GM10266 (cell line): ENCODE results near the gene MAML3.

ENCODE experiments used
- DNase-seq: peaks from one replicate; pipeline ENCODE4 v3.0.0; 2012; ENCODE audit errors: extremely low spot score
- TF ChIP-seq, protein P1 (sequence below): IDR thresholded peaks from 2 replicates; pipeline ENCODE4 v1.5.1; 2012; ENCODE audit warnings: mild to moderate bottlenecking, low read depth; ENCODE audit not compliant: control insufficient read depth, insufficient read depth; ENCODE audit errors: missing control alignments

MAML3 gene

DNA sequence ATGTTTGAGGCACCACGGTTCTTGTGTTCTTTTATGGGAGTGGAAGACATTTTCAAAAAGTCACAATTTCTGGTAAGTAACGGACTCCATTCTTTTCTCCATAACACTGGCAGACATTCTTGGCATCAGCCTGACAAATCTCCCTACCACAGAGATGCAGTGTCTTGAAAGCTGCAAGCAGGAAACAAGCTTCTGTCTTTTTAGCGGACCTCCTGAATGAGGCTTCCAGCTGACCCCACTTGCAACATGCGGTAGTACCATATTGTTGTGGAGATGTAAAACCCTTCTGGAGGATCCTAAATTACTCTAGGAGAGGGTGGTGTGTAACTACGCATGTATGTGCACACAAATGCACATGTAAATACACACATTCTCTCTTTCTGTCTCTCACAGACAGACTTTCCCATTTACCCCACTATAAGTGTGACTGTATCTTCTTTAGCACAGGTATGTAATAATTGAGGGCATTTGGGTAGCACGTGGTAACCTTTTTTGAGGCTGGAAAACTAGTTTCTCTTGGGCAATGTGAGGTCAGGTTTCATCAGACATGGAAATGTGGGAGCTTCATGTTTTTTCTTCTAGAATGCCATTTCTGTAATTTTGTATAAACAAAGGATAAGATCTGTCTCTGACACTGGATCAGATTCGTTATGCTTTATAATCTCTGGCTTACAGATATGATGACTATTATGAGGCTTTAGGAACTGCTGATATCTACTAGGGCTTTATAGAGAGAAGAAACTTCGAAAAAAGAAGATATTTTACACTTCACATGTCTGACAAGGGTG is 358.3 kb downstream of the MAML3 start:
- DNase-seq: no peak
- TF ChIP-seq, protein P1, sequence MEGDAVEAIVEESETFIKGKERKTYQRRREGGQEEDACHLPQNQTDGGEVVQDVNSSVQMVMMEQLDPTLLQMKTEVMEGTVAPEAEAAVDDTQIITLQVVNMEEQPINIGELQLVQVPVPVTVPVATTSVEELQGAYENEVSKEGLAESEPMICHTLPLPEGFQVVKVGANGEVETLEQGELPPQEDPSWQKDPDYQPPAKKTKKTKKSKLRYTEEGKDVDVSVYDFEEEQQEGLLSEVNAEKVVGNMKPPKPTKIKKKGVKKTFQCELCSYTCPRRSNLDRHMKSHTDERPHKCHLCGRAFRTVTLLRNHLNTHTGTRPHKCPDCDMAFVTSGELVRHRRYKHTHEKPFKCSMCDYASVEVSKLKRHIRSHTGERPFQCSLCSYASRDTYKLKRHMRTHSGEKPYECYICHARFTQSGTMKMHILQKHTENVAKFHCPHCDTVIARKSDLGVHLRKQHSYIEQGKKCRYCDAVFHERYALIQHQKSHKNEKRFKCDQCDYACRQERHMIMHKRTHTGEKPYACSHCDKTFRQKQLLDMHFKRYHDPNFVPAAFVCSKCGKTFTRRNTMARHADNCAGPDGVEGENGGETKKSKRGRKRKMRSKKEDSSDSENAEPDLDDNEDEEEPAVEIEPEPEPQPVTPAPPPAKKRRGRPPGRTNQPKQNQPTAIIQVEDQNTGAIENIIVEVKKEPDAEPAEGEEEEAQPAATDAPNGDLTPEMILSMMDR: no peak

DNA sequence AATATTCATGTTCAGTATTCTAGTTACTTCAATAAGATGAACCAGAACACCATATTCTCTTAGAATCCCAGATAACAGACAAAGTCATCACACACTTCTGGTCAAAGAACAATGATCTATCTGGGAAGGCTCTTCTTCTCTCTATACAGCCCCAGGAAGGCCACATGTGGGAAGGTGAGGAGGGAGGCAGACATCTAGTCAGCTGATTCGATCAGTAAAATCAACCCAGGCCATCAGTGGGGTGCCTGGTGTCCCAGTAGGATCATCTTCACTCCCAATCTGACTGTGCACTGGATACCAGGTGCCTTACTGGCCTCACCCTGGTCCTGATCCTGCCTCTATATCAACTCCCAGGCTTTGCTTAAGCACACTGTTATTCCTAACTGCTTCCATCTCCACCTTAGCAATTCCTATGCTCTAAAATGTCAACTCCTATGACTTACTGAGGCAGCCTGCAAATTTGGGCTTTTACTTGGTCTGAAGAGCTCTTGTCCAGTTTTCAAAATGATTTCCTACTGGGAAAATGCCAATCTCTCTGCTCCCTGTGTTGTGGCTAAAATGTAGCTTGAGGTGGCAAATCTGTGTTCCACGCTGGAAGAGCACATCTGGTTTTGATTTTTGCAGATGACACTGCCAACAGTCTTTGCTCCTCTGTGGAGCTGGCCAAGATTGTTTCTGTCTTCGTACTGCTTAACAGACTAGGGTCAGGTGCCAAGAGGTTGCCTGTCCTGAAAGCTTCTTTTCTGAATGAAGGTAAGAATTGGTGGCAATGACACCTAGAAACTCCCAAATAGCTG is 359.6 kb downstream of the MAML3 start:
- DNase-seq: no peak
- TF ChIP-seq, protein P1: no peak

DNA sequence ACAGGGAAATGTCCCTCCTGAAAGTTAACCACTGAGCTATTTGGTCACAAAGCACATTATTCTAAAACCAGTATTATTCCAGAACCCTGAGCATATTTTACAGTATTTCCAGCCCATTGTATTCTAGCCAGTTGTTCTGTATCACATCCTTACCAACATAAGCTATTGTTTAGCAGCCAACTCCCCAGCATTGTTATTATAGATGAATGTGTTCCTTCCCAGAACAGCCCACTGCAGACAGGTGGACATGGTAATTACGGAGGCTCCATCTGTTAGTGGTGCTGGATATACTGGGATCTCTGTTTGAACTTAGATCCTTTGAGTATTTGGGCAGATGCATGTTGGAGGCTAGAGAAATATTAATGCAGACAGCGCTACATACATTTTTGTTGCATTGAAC is 362.3 kb downstream of the MAML3 start:
- DNase-seq: no peak
- TF ChIP-seq, protein P1: no peak

- TF ChIP-seq, protein P1: no peak
- DNase-seq: no peak
Observed at GRCh38 chr4:139790291-139790690, 363.7 kb downstream of the MAML3 start.

DNA sequence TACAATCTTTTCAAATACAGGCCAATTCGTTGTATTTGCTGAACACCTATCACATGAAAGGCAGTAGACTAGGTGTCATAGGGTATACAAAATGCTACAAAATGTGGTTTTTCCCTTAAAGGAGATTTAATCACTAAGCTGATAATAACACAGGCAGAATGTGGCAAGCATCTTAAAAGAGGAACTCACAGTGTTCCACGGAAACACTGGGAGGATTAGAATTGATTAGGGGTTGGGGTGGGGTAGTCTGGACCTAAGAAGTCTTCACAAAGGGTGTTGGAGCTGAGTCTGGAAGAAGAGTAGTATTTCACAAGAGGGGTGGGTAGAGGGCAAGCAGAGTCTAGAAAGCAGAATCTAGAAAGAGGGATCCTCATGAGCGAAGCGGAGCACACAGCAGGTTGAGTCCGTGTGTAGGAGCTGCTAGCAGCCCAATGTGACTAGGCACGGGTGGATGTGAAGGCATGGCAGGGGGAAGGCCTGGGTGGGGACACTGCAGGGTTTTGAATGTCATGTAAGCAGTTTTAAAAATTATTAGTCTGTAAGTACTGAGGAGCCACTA is 364.8 kb downstream of the MAML3 start:
- DNase-seq: no peak

GRCh38 chr4:139786494-139787354 is 367.3 kb downstream of the MAML3 start:
- no peak for DNase-seq
- TF ChIP-seq, protein P1: no peak

More for the DNA sequence above, 364.8 kb downstream of the MAML3 start:
- TF ChIP-seq, protein P1: no peak
